ENCODE results near the gene FGFR2.

GRCh38 chr10:121637437-121637836, 39.2 kb upstream of the FGFR2 start:
- TF ChIP-seq ARNT (IDR thresholded peaks at IDR 0.05) (no peak), KDM2B (CRISPR knock-in tag; IDR thresholded peaks at IDR 0.05) (no peak)
